Measurements from ENCODE around the gene CACNB2.

The CACNB2 gene

DNA sequence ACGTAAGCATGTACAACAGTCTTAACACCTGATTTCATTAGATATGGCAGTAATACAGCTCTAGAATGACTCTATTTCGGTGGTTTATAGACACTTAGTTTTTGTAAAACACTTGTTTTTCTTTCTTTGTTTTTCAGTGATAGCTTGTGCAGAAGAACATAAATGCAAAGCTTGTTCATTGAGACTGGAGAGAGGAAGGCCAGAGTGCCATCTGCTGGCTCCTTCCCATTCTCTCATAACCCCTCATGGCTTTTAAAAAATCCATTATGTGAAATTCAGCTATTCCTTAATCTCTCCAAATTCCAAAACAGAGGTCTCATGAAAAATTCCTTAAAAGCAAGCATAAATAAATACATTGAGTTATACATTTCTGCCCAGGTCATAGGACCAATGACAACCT lies 76.3 kb downstream of the CACNB2 start:
- TF ChIP-seq, protein P1, sequence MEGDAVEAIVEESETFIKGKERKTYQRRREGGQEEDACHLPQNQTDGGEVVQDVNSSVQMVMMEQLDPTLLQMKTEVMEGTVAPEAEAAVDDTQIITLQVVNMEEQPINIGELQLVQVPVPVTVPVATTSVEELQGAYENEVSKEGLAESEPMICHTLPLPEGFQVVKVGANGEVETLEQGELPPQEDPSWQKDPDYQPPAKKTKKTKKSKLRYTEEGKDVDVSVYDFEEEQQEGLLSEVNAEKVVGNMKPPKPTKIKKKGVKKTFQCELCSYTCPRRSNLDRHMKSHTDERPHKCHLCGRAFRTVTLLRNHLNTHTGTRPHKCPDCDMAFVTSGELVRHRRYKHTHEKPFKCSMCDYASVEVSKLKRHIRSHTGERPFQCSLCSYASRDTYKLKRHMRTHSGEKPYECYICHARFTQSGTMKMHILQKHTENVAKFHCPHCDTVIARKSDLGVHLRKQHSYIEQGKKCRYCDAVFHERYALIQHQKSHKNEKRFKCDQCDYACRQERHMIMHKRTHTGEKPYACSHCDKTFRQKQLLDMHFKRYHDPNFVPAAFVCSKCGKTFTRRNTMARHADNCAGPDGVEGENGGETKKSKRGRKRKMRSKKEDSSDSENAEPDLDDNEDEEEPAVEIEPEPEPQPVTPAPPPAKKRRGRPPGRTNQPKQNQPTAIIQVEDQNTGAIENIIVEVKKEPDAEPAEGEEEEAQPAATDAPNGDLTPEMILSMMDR (IDR thresholded peaks at IDR 0.05; ENCODE audit: borderline replicate concordance, insufficient read depth, low read depth, low read length): no peak
- H3K4me3 ChIP-seq (ENCODE audit: low read depth, low read length): no peak overlapping the region

DNA sequence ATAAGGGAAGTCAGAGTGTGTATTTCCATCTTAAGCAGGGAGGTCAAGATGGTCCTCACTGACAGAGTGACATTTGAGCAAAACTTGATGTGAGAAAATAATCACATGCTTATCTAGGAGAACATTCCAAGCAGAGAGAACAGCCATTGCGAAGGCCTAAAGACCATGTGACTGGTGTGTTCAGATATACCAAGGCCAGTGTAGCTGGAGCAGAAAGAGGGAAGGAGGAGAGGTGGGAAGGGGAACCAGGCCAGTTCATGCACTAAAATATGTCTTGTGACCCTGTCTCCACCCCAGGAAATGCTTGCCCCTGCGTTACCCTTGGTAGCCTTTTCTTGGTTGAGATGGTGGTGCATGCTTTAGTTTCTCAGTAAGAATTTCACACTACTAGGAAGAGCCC lies 77.4 kb downstream of the CACNB2 start:
- H3K4me3 ChIP-seq (ENCODE audit: low read depth, low read length): no peak overlapping the region
- TF ChIP-seq, protein P1 (IDR thresholded peaks at IDR 0.05; ENCODE audit: borderline replicate concordance, insufficient read depth, low read depth, low read length): no peak

DNA sequence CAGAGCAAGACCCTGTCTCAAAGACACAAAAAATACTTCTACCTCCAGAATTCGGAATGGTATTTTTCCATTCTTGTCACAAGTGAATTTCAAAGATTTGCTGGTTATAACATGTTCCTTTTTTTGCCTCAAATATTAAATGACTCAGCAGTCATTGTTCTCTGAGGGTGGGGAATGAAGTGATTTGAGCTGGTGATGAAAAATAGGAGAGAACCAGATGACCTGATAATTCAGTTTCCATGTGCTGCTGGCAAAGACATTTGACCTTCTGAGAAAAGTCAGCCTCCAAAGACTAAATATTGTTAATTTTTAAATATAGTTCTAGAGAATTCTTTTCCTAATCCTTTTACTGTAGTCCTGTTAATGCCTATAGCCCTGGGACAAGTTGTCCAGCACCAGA lies 78.9 kb downstream of the CACNB2 start:
- TF ChIP-seq, protein P1 (IDR thresholded peaks at IDR 0.05; ENCODE audit: borderline replicate concordance, insufficient read depth, low read depth, low read length): no peak
- no peak overlapping the region for H3K4me3 ChIP-seq (ENCODE audit: low read depth, low read length)

DNA sequence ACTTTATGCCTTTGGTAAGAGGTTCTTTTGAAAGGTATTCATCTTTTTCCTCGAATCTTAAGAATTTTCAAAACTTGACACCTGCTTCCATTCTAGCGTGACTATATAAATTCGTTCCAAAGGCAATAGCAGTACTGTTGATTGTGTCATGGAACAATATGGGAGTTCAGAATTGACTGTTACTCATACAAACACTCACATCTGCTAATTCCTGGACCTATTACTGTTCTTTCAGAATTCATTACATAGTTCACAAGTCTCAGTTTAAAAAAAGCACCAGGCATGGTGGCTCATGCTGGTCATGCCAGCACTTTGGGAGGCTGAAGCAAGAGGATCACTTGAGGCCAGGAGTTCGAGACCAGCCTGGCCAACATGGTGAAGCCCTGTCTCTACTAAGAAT lies 80.9 kb downstream of the CACNB2 start:
- TF ChIP-seq, protein P1 (IDR thresholded peaks at IDR 0.05; ENCODE audit: borderline replicate concordance, insufficient read depth, low read depth, low read length): no peak
- no peak overlapping the region for H3K4me3 ChIP-seq (ENCODE audit: low read depth, low read length)

DNA sequence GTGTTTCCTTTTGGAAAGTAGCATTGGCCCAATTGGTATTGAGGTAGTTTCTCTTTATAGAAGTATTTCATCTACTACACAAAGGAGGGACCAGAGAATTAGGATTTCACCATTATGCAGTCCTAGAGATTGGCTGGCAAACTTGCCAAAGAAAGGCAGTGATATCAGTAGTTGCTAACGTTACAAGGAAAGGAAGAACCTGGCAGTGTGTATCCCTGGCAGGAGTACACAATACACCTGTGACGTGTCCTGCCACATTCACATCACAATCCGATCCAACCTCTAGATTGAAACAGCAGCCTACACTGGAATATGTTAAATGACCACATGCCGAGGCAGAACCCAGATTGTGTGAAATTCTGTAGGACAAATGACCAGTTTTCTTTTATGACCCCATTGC lies 81.7 kb downstream of the CACNB2 start:
- no peak overlapping the region for H3K4me3 ChIP-seq (ENCODE audit: low read depth, low read length)
- TF ChIP-seq, protein P1 (IDR thresholded peaks at IDR 0.05; ENCODE audit: borderline replicate concordance, insufficient read depth, low read depth, low read length): no peak

DNA sequence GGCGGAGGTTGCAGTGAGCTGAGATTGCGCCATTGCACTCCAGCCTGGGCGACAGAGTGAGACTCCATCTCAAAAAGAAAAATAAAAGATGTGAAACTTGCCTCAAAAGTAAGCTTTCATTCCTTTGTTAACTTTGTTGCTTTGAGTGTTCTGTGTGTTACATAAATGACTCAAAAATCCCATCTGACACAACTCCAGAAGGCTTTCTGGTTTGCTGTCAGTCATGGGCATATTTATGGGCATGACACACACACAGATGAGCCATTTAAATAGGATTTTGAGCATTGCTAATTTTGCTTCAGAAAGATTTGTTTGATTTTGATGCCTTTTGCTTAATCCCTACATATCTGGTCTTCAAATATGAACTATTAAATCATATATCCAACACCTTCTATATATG lies 82.6 kb downstream of the CACNB2 start:
- no peak overlapping the region for H3K4me3 ChIP-seq (ENCODE audit: low read depth, low read length)
- TF ChIP-seq, protein P1 (IDR thresholded peaks at IDR 0.05; ENCODE audit: borderline replicate concordance, insufficient read depth, low read depth, low read length): no peak

DNA sequence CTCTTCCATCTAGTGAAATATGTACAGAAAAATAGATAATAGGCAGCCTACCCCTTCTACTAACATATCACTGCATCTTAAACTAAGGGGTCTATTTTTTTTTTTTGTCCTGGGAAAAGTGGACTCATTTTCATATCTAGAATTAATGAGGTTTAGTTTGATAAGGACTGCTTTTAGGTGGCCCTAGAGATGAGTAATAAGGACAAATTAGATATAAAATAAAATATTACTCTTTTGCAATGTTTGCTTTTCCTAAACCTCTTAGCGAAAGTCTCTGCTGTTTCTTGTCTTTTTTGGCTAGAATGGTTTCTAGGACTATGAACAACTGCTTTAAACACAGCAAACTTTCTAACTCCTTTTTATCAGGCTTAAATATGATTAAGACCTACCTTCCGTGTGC lies 83.7 kb downstream of the CACNB2 start:
- H3K4me3 ChIP-seq (ENCODE audit: low read depth, low read length): no peak overlapping the region
- TF ChIP-seq, protein P1 (IDR thresholded peaks at IDR 0.05; ENCODE audit: borderline replicate concordance, insufficient read depth, low read depth, low read length): no peak
